H1 (cell line): Measurements from ENCODE around the gene AMH. TPM values are rescaled to one million over a fixed set of nuclear protein-coding genes. Genes with fewer than 3 reads are reported as not detected.

Source experiments
- CTCF ChIA-PET: fragments of 300-600 bp; sonication (Branson Sonifier 250); formaldehyde crosslinking; loops from one replicate; lab custom pipeline; 2021; ENCODE audit not compliant: partially characterized antibody; lab: Charles Lee
- POLR2A ChIA-PET: fragments of 300-600 bp; sonication (Branson Sonifier 250); formaldehyde crosslinking; loops from one replicate; lab custom pipeline; 2021; ENCODE audit warnings: inconsistent platforms; ENCODE audit not compliant: partially characterized antibody; lab: Charles Lee
- DNase-seq, 2 experiments: peaks; one replicate each; pipeline versions ENCODE4 v3.0.0 to v3.0.0-alpha.2; 2010 to 2022; ENCODE audit warnings: low spot score in 2 of 2, low read depth in 1 of 2, mixed read lengths in 1 of 2
- FAIRE-seq: peaks from 2 replicates; lab custom pipeline; 2011; peaks lifted over from hg19 to GRCh38; lab: Jason Lieb, UNC
- H2AFZ ChIP-seq: 2 replicates; pipeline ENCODE4 v1.8.1; 2012; ENCODE audit warnings: low read length, inconsistent platforms
- H2AK5ac ChIP-seq: 2 replicates; pipeline ENCODE4 v1.6.1; 2013; ENCODE audit warnings: low read depth, low read length
- H2BK120ac ChIP-seq: replicated peaks from 2 replicates; pipeline ENCODE3; 2013; ENCODE audit warnings: low read depth, low read length, inconsistent platforms
- H2BK12ac ChIP-seq: 2 replicates; pipeline ENCODE4 v1.6.1; 2013; ENCODE audit warnings: low read depth, low read length
- H2BK15ac ChIP-seq: 2 replicates; pipeline ENCODE4 v1.6.1; 2013; ENCODE audit warnings: low read length
- H2BK20ac ChIP-seq: 2 replicates; pipeline ENCODE4 v1.6.1; 2013; ENCODE audit warnings: low read length
- H2BK5ac ChIP-seq: 2 replicates; pipeline ENCODE4 v1.6.1; 2013; ENCODE audit warnings: low read depth, low read length
- H3K14ac ChIP-seq: 2 replicates; pipeline ENCODE4 v1.6.1; 2013; ENCODE audit warnings: inconsistent platforms; ENCODE audit not compliant: insufficient read length
- H3K18ac ChIP-seq: 2 replicates; pipeline ENCODE4 v1.6.1; 2013; ENCODE audit warnings: low read length; ENCODE audit errors: extremely low read depth
- H3K23ac ChIP-seq: 2 replicates; pipeline ENCODE4 v1.6.1; 2013; ENCODE audit warnings: inconsistent platforms; ENCODE audit not compliant: insufficient read length
- H3K23me2 ChIP-seq: 2 replicates; pipeline ENCODE4 v1.6.1; 2013; ENCODE audit warnings: low read depth, low read length
- H3K27ac ChIP-seq: 2 replicates; pipeline ENCODE4 v1.6.1; 2011; ENCODE audit warnings: low read depth, low read length, inconsistent platforms
- H3K27me3 ChIP-seq, 4 experiments: replicated peaks in 1 of 4; 1 replicate in 1 of 4; 2 replicates in 3 of 4; pipeline versions ENCODE4 v1.6.1 to v1.8.1; 2011 to 2013; ENCODE audit warnings: low read length in 3 of 4, mild to moderate bottlenecking in 3 of 4, inconsistent platforms in 2 of 4, mixed read lengths in 2 of 4, moderate library complexity in 1 of 4; ENCODE audit not compliant: control insufficient read depth in 3 of 4, insufficient read depth in 3 of 4; ENCODE audit errors: extremely low read depth in 1 of 4
- H3K36me3 ChIP-seq, 4 experiments: 2 replicates each; pipeline versions ENCODE4 v1.6.1 to v1.8.1; 2011 to 2013; ENCODE audit warnings: mild to moderate bottlenecking in 4 of 4, low read length in 3 of 4, moderate library complexity in 2 of 4, control low read depth in 1 of 4, inconsistent platforms in 1 of 4; ENCODE audit not compliant: insufficient read depth in 4 of 4, control insufficient read depth in 2 of 4
- H3K4ac ChIP-seq: replicated peaks from 2 replicates; pipeline ENCODE3; 2013; ENCODE audit warnings: low read length, low read depth, mixed read lengths, inconsistent platforms; ENCODE audit not compliant: insufficient read length
- H3K4me1 ChIP-seq, 4 experiments: replicated peaks in 1 of 4; 1 replicate in 1 of 4; 2 replicates in 3 of 4; pipeline versions ENCODE4 v1.6.1 to v1.8.1; 2011 to 2013; ENCODE audit warnings: low read length in 3 of 4, inconsistent platforms in 2 of 4, mixed read lengths in 1 of 4; ENCODE audit not compliant: insufficient read depth in 4 of 4, control insufficient read depth in 3 of 4
- H3K4me2 ChIP-seq, 2 experiments: 2 replicates each; pipeline versions ENCODE4 v1.6.1 to v1.8.1; 2011 to 2013; ENCODE audit warnings: low read depth in 2 of 2, low read length in 2 of 2, control low read depth in 1 of 2, inconsistent platforms in 1 of 2, mild to moderate bottlenecking in 1 of 2; ENCODE audit not compliant: insufficient read depth in 1 of 2
- H3K4me3 ChIP-seq, 4 experiments: fragments of 200-600, 300-600 bp in 1 of 4; sonication (generic), shearing (Covaris generic), sonication (Bioruptor Twin) in 1 of 4; 2 replicates each; pipeline versions ENCODE4 v1.5.1 to v1.8.1; 2011 to 2016; ENCODE audit warnings: low read length in 4 of 4, low read depth in 3 of 4, control low read depth in 2 of 4, inconsistent platforms in 2 of 4, mild to moderate bottlenecking in 2 of 4, mixed read lengths in 1 of 4, moderate library complexity in 1 of 4; ENCODE audit not compliant: insufficient read depth in 2 of 4; ENCODE audit errors: extremely low read depth in 1 of 4
- H3K56ac ChIP-seq: replicated peaks from 2 replicates; pipeline ENCODE3; 2013; ENCODE audit warnings: low read depth, mild to moderate bottlenecking, mixed read lengths, low read length, inconsistent platforms; ENCODE audit not compliant: insufficient read length
- H3K79me1 ChIP-seq: 2 replicates; pipeline ENCODE4 v1.6.1; 2013; ENCODE audit warnings: low read depth, low read length, control low read depth
- H3K79me2 ChIP-seq, 2 experiments: 2 replicates each; pipeline versions ENCODE4 v1.6.1 to v1.8.1; 2012 to 2013; ENCODE audit warnings: low read length in 2 of 2, mild to moderate bottlenecking in 2 of 2, inconsistent platforms in 1 of 2; ENCODE audit not compliant: insufficient read depth in 2 of 2, control insufficient read depth in 1 of 2
- H3K9ac ChIP-seq, 4 experiments: replicated peaks in 1 of 4; 1 replicate in 1 of 4; 2 replicates in 3 of 4; pipeline versions ENCODE4 v1.6.1 to v1.8.1; 2011 to 2013; ENCODE audit warnings: low read depth in 3 of 4, low read length in 3 of 4, control low read depth in 2 of 4, mild to moderate bottlenecking in 2 of 4, moderate library complexity in 2 of 4, inconsistent platforms in 1 of 4; ENCODE audit errors: extremely low read depth in 1 of 4
- H3K9me3 ChIP-seq, 2 experiments: 2 replicates each; pipeline versions ENCODE4 v1.6.1 to v1.8.1; 2012 to 2013; ENCODE audit warnings: mild to moderate bottlenecking in 2 of 2, moderate library complexity in 2 of 2, control low read depth in 1 of 2, inconsistent platforms in 1 of 2, low read depth in 1 of 2, low read length in 1 of 2, mixed read lengths in 1 of 2; ENCODE audit not compliant: insufficient read depth in 2 of 2
- H4K20me1 ChIP-seq, 2 experiments: replicated peaks in 1 of 2; 2 replicates each; pipeline versions ENCODE3 to v1.8.1; 2011 to 2013; ENCODE audit warnings: inconsistent platforms in 2 of 2, low read length in 2 of 2, mild to moderate bottlenecking in 1 of 2; ENCODE audit not compliant: insufficient read depth in 2 of 2, control insufficient read depth in 1 of 2
- H4K5ac ChIP-seq: 2 replicates; pipeline ENCODE4 v1.6.1; 2013; ENCODE audit warnings: low read length, low read depth, mixed read lengths, inconsistent platforms; ENCODE audit not compliant: insufficient read length
- H4K8ac ChIP-seq: 2 replicates; pipeline ENCODE4 v1.8.0; 2013; ENCODE audit warnings: mild to moderate bottlenecking, moderate library complexity, low read length, inconsistent platforms; ENCODE audit not compliant: insufficient read depth; ENCODE audit errors: extremely low read depth
- H4K91ac ChIP-seq: replicated peaks from 2 replicates; pipeline ENCODE3; 2013; ENCODE audit warnings: low read length, mixed read lengths, inconsistent platforms; ENCODE audit not compliant: insufficient read length
- CBX5 ChIP-seq: fragments of 300-800, 300-1000 bp; sonication (generic); IDR thresholded peaks from 2 replicates; pipeline ENCODE4 v1.7.1; 2016; ENCODE audit warnings: antibody characterized with exemption, low read length, low read depth
- E2F6 ChIP-seq: IDR thresholded peaks from 2 replicates; pipeline ENCODE4 v1.6.1; 2012; ENCODE audit warnings: inconsistent platforms
- EZH2 ChIP-seq: fragments of 200-600 bp; sonication (generic); IDR thresholded peaks from 2 replicates; pipeline ENCODE4 v1.7.1; 2012; ENCODE audit warnings: low read depth, mild to moderate bottlenecking, moderate library complexity, low read length, inconsistent platforms; ENCODE audit not compliant: severe bottlenecking
- JUND ChIP-seq: IDR thresholded peaks from 2 replicates; pipeline ENCODE4 v1.6.1; 2011; ENCODE audit warnings: mild to moderate bottlenecking, improper control_type of control experiment, low read length
- RNF2 ChIP-seq: fragments of 200-900, 300-1000 bp; sonication (generic); IDR thresholded peaks from 2 replicates; pipeline ENCODE4 v1.7.1; 2016; ENCODE audit warnings: borderline replicate concordance, low read depth, mild to moderate bottlenecking, antibody characterized with exemption, low read length; ENCODE audit not compliant: poor library complexity, severe bottlenecking; ENCODE audit errors: missing control alignments
- SP1 ChIP-seq: IDR thresholded peaks from 2 replicates; pipeline ENCODE4 v1.6.1; 2011; ENCODE audit warnings: low read depth, low read length
- SUZ12 ChIP-seq: fragments of 200-600 bp; sonication (generic); IDR thresholded peaks from 2 replicates; pipeline ENCODE4 v1.6.1; 2012; ENCODE audit warnings: mild to moderate bottlenecking, inconsistent platforms, low read length, moderate library complexity, mixed read lengths
- WGBS, 2 experiments: shearing (Covaris generic) in 1 of 2; methylation state at CpG; one replicate each; pipeline versions ENCODE4 v1.1.6 to v1.1.7; 2013 to 2015; ENCODE audit warnings: low lambda C conversion rate in 2 of 2, mixed read lengths in 2 of 2, inconsistent platforms in 1 of 2, low coverage in 1 of 2, missing lambda C conversion rate in 1 of 2; ENCODE audit not compliant: insufficient replicate concordance in 2 of 2, insufficient coverage in 1 of 2, insufficient read length in 1 of 2; ENCODE audit errors: extremely low coverage in 1 of 2, missing lambda C conversion rate in 1 of 2; 5-methylcytosine and 5-hydroxymethylcytosine counted together
- polyA plus RNA-seq, 7 experiments: library from polyadenylated mRNA; depleted of rRNA in 3 of 7; stranded (reverse) in 5 of 7; unstranded in 2 of 7; fragments of >200 nt in 5 of 7; fragments of 200-250 nt in 2 of 7; gene quantifications; 1 replicate in 5 of 7; 2 replicates in 1 of 7; 4 replicates in 1 of 7; pipeline versions ENCODE4 v1.2.1 to v1.2.3, GENCODE V29; 2011 to 2013; ENCODE audit warnings: missing spikeins in 2 of 7, mixed read lengths in 2 of 7
- total RNA-seq: library from RNA; stranded (reverse); fragmentation: NEBNext Ultra II Directional; extraction: Animal tissue kit (Norgen Biotek cat#: 25700); gene quantifications from 2 replicates; pipeline ENCODE4 v1.2.1, GENCODE V29; 2021
- TF ChIP-seq, protein P1 (sequence below): IDR thresholded peaks from 2 replicates; pipeline ENCODE4 v1.6.1; 2012; ENCODE audit warnings: inconsistent platforms

Gene AMH
- total and polyA plus RNA-seq, 2 of the 8 experiments (the other 6 are each of a cell fraction or from before 2014, with no cell fraction given): 10.5 to 15.4 TPM

DNA sequence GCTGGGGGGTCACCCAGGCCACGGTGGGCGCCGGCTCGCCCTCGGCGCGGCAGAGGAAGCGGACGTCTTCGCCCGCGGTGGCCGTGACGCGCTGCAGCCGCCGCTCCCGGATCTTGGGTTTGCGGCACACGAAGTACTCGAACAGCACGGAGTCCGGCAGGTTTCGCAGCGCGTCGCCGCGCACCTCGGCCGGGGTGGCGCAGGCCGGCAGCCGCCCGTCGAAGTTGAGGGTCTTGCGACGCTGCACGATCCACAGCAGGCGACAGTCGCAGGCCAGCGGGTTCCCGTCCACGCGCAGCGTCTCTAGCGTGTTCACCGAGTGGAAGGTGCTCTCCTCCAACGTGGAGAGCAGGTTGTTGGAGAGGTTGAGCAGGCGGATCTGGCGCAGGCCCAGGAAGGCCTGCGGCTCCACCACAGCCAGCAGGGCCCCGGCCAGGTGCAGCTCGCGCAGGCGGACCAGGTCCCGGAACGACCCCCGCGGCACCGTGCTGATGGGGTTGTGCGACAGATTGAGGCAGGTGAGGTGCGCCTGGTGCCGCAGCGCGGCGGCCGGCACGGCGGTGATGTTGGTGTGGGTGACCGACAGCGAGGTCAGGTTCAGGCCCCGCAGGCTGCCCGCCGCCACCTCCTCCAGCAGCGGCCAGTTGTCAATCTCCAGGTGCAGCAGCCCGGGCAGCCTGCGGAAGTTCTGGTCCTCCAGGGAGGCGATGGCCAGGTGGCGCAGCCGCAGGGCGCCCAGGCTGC is 41.5 kb downstream of the AMH start:
- FAIRE-seq (no peak), DNase-seq (peak in 1 of 2 experiments; percentile 79)
- Histone ChIP-seq H2BK15ac (peak overlapping the region; percentile 99; the same call in 1 of the 2 replicates), H3K27ac (no peak overlapping the region), H4K5ac (no peak overlapping the region), H3K4me3 (peak overlapping the region in 3 of 4 experiments; percentile 21 to 56 (median 36); a peak in 6 of 8 replicates), H3K4ac (no peak overlapping the region), H3K9ac (no peak overlapping the region), H3K36me3 (peaks cover 0 to 6% (median 0%) of the 10 kb centered on the region in 4 experiments; a peak in 1 of 8 replicates), H2AFZ (no peak overlapping the region), H3K79me2 (no peaks in the 10 kb centered on the region), H3K79me1 (no peaks in the 10 kb centered on the region), H3K18ac (peak overlapping the region; percentile 48; the same call in 1 of the 2 replicates), H4K91ac (no peak overlapping the region), H2BK12ac (peak overlapping the region; percentile 92; the same call in 1 of the 2 replicates), H3K4me1 (peaks cover 0 to 24% (median 9%) of the 10 kb centered on the region in 4 experiments; a peak in 5 of 7 replicates), H2AK5ac (no peak overlapping the region), H3K27me3 (peaks cover 40 to 67% (median 59%) of the 10 kb centered on the region in 4 experiments), H3K23ac (no peak overlapping the region), H4K8ac (peak overlapping the region; percentile 75; the same call in 1 of the 2 replicates), H3K56ac (no peak overlapping the region), H3K9me3 (no peaks in the 10 kb centered on the region), H2BK120ac (no peak overlapping the region), H2BK20ac (no peak overlapping the region), H3K4me2 (peak overlapping the region; percentile 58 to 97), H2BK5ac (no peak overlapping the region), H4K20me1 (peaks cover 0 to 11% of the 10 kb centered on the region in 2 experiments), H3K14ac (no peak overlapping the region), H3K23me2 (peaks cover 10% of the 10 kb centered on the region; the same call in 1 of the 2 replicates)
- TF ChIP-seq, protein P1, sequence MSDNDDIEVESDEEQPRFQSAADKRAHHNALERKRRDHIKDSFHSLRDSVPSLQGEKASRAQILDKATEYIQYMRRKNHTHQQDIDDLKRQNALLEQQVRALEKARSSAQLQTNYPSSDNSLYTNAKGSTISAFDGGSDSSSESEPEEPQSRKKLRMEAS: 0 out of 2 replicates have a peak, but pooled peaks have one; percentile 42
- TF ChIP-seq CBX5 (no peak), EZH2 (peak; percentile 98), JUND (no peak), E2F6 (peak; percentile 54), SUZ12 (peak; percentile 98), RNF2 (peak; percentile 44), SP1 (no peak)
- ChIA-PET CTCF (interaction anchor here (0.6 to 2.3 kb wide), 9 partner anchors 13 to 443 kb away, joined by 3 to 20 read pairs (median 4); no protein-coding TSS in a partner anchor), POLR2A (interaction anchor here (0.5 to 2.1 kb wide), 14 partner anchors 7 to 212 kb away, joined by 3 to 17 read pairs (median 3); partner anchors contain the start of gene AMH)
- WGBS, 2 experiments: 5% methylated on average over 76 of the region's 82 CpGs; no CpG with 5 or more reads in 1 of the 2 experiments
